ENCODE results near the gene ANAPC7.

DNA sequence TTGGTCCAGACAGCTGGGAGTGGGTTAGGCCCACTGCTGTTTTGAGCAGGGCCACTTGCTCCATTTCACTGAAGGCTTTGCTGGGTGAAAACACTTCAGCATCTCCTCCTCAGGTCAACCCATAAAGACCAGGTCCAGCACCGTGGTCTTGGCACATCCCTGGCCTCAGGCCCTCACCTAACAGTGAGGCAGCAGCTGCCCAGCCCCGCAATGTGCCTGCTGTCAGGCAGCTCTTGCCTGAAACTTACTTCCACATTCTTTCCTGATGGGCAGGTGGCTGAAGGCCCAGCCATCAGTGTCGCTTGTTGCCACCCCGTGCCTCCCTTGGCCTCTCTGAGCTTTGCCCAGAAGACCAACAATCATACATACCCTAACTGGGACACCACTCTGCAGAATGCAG lies 54.4 kb downstream of the ANAPC7 start:
- TF ChIP-seq, protein P1, sequence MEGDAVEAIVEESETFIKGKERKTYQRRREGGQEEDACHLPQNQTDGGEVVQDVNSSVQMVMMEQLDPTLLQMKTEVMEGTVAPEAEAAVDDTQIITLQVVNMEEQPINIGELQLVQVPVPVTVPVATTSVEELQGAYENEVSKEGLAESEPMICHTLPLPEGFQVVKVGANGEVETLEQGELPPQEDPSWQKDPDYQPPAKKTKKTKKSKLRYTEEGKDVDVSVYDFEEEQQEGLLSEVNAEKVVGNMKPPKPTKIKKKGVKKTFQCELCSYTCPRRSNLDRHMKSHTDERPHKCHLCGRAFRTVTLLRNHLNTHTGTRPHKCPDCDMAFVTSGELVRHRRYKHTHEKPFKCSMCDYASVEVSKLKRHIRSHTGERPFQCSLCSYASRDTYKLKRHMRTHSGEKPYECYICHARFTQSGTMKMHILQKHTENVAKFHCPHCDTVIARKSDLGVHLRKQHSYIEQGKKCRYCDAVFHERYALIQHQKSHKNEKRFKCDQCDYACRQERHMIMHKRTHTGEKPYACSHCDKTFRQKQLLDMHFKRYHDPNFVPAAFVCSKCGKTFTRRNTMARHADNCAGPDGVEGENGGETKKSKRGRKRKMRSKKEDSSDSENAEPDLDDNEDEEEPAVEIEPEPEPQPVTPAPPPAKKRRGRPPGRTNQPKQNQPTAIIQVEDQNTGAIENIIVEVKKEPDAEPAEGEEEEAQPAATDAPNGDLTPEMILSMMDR (conservative IDR thresholded peaks at IDR 0.05; ENCODE audit: low read depth, low read length), result no peak
- no peak for TF ChIP-seq EZH2 (IDR thresholded peaks at IDR 0.05; ENCODE audit: borderline replicate concordance, low read depth, low read length, poor library complexity, severe bottlenecking)
